Colon (tissue), 2 donors: ENCODE data around the gene PLCD3.

Experiments used
- FAIRE-seq: peaks from 2 replicates; lab custom pipeline; 2012; peaks lifted over from hg19 to GRCh38; lab: Jason Lieb, UNC
- donor health status: control.
- donor health status: control.

Gene PLCD3

GRCh38 chr17:45101546-45101882 lies 30.8 kb downstream of the PLCD3 start:
- no peak for FAIRE-seq

GRCh38 chr17:45098869-45099616 lies 33.3 kb downstream of the PLCD3 start:
- FAIRE-seq, result no peak

GRCh38 chr17:45098081-45098868 lies 34.0 kb downstream of the PLCD3 start:
- FAIRE-seq, result no peak

GRCh38 chr17:45096926-45097325 lies 35.4 kb downstream of the PLCD3 start:
- no peak for FAIRE-seq

GRCh38 chr17:45096141-45096540 lies 36.2 kb downstream of the PLCD3 start:
- FAIRE-seq, result no peak

- FAIRE-seq, result no peak
These were observed 38.7 kb downstream of the PLCD3 start for GRCh38 chr17:45093444-45094110.

GRCh38 chr17:45092911-45093430 lies 39.3 kb downstream of the PLCD3 start:
- FAIRE-seq, result no peak

- FAIRE-seq, result no peak
These were observed 40.4 kb downstream of the PLCD3 start for GRCh38 chr17:45091778-45092425.

- no peak for FAIRE-seq
These were observed 41.6 kb downstream of the PLCD3 start for GRCh38 chr17:45090711-45091110.

GRCh38 chr17:45088741-45089140 lies 43.6 kb downstream of the PLCD3 start:
- FAIRE-seq, result no peak

- no peak for FAIRE-seq
These were observed 44.3 kb downstream of the PLCD3 start for GRCh38 chr17:45087978-45088377.

GRCh38 chr17:45087504-45087975 lies 44.8 kb downstream of the PLCD3 start:
- no peak for FAIRE-seq

- FAIRE-seq, result no peak
These were observed 45.3 kb downstream of the PLCD3 start for GRCh38 chr17:45086865-45087503.

- FAIRE-seq, result no peak
These were observed 45.9 kb downstream of the PLCD3 start for GRCh38 chr17:45086391-45086790.

GRCh38 chr17:45081047-45081703 lies 51.1 kb downstream of the PLCD3 start:
- no peak for FAIRE-seq

GRCh38 chr17:45077643-45078042 lies 54.7 kb downstream of the PLCD3 start:
- no peak for FAIRE-seq

GRCh38 chr17:45073414-45074070 lies 58.8 kb downstream of the PLCD3 start:
- FAIRE-seq, result no peak

GRCh38 chr17:45070809-45071208 lies 61.5 kb downstream of the PLCD3 start:
- no peak for FAIRE-seq

GRCh38 chr17:45070001-45070400 lies 62.3 kb downstream of the PLCD3 start:
- no peak for FAIRE-seq

- FAIRE-seq, result no peak
These were observed 64.7 kb downstream of the PLCD3 start for GRCh38 chr17:45067637-45068036.

GRCh38 chr17:45063198-45063597 lies 69.1 kb downstream of the PLCD3 start:
- no peak for FAIRE-seq
